DND-41 (cell line): ENCODE measurements around the gene WTIP.
"Not testable (repeated sequence)": the region's sequence is repeated elsewhere in the genome, so short reads cannot be mapped to it uniquely, and the experiment has no call there.

Source experiments
- ATAC-seq: fragments of 200-7000 bp; cut with Tn5 transposase; 3 replicates; pipeline ENCODE4 v1.9.1; 2021; ENCODE audit warnings: low read depth; ENCODE audit not compliant: insufficient read depth
- DNase-seq: peaks from one replicate; pipeline ENCODE4 v3.0.0-alpha.2; 2020
- H2AFZ ChIP-seq: 2 replicates; pipeline ENCODE4 v1.6.0; 2012; ENCODE audit warnings: low read depth, low read length
- H3K27ac ChIP-seq: 2 replicates; pipeline ENCODE4 v1.5.1; 2012; ENCODE audit warnings: low read length, inconsistent platforms
- H3K27me3 ChIP-seq: fragments of 200-600 bp; sonication (generic); 2 replicates; pipeline ENCODE4 v1.6.0; 2012; ENCODE audit warnings: low read length, mild to moderate bottlenecking, inconsistent platforms; ENCODE audit not compliant: insufficient read depth, poor library complexity
- H3K36me3 ChIP-seq: 2 replicates; pipeline ENCODE4 v1.5.1; 2012; ENCODE audit warnings: low read length, inconsistent platforms; ENCODE audit not compliant: insufficient read depth
- H3K4me1 ChIP-seq: 2 replicates; pipeline ENCODE4 v1.5.1; 2012; ENCODE audit warnings: mild to moderate bottlenecking, low read length; ENCODE audit not compliant: insufficient read depth
- H3K4me2 ChIP-seq: 2 replicates; pipeline ENCODE4 v1.6.0; 2012; ENCODE audit warnings: mild to moderate bottlenecking, moderate library complexity, low read length, inconsistent platforms; ENCODE audit not compliant: insufficient read depth
- H3K4me3 ChIP-seq, 2 experiments: fragments of 200-600 bp in 1 of 2; shearing (Covaris generic) in 1 of 2; 2 replicates each; pipeline ENCODE4 v1.5.1; 2012 to 2016; ENCODE audit warnings: inconsistent platforms in 2 of 2, low read length in 2 of 2, mild to moderate bottlenecking in 2 of 2, low read depth in 1 of 2, moderate library complexity in 1 of 2
- H3K79me2 ChIP-seq: 2 replicates; pipeline ENCODE4 v1.6.0; 2012; ENCODE audit warnings: low read length, inconsistent platforms; ENCODE audit not compliant: insufficient read depth
- H3K9ac ChIP-seq: 2 replicates; pipeline ENCODE4 v1.6.0; 2012; ENCODE audit warnings: low read depth, mild to moderate bottlenecking, inconsistent platforms, low read length, moderate library complexity
- H3K9me3 ChIP-seq: 2 replicates; pipeline ENCODE4 v1.5.1; 2012; ENCODE audit warnings: low read length, moderate library complexity, mild to moderate bottlenecking, inconsistent platforms; ENCODE audit not compliant: insufficient read depth, severe bottlenecking
- H4K20me1 ChIP-seq: 2 replicates; pipeline ENCODE4 v1.6.0; 2012; ENCODE audit warnings: low read length; ENCODE audit not compliant: insufficient read depth
- EZH2 ChIP-seq: IDR thresholded peaks from 3 replicates; pipeline ENCODE4 v1.6.1; 2012; ENCODE audit warnings: borderline replicate concordance, low read depth, mild to moderate bottlenecking, moderate library complexity, low read length, inconsistent platforms; ENCODE audit not compliant: severe bottlenecking
- TF ChIP-seq, protein P1 (sequence below): IDR thresholded peaks from 2 replicates; pipeline ENCODE4 v1.5.1; 2012; ENCODE audit warnings: borderline replicate concordance, low read length, moderate library complexity, mild to moderate bottlenecking; ENCODE audit not compliant: poor library complexity, severe bottlenecking; ENCODE audit errors: extremely low read depth

The WTIP gene

DNA sequence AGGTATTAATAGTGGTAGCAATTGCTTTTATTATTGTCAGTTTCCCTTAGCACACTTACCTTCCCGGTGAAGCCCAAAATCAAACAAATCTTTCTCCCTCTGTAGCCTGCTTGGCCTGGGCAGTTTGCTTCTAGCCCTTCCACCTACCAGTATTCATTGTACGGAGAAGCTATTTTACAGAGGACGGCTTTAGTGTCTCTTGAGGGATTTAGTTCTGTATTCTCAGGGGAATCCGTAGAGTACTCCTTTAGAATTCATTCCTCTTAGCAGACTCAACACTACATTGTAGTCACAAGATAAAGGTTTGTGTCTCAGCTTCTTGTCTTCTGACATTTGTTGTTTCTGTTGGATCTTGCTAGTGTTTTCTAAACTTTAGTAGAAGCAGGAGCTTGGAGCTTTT is 24.1 kb upstream of the WTIP start:
- TF ChIP-seq, protein P1, sequence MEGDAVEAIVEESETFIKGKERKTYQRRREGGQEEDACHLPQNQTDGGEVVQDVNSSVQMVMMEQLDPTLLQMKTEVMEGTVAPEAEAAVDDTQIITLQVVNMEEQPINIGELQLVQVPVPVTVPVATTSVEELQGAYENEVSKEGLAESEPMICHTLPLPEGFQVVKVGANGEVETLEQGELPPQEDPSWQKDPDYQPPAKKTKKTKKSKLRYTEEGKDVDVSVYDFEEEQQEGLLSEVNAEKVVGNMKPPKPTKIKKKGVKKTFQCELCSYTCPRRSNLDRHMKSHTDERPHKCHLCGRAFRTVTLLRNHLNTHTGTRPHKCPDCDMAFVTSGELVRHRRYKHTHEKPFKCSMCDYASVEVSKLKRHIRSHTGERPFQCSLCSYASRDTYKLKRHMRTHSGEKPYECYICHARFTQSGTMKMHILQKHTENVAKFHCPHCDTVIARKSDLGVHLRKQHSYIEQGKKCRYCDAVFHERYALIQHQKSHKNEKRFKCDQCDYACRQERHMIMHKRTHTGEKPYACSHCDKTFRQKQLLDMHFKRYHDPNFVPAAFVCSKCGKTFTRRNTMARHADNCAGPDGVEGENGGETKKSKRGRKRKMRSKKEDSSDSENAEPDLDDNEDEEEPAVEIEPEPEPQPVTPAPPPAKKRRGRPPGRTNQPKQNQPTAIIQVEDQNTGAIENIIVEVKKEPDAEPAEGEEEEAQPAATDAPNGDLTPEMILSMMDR, result no peak
- no peak for TF ChIP-seq EZH2
- Histone ChIP-seq H3K4me1 (no peaks in the 10 kb centered on the region), H3K4me3 (no peak overlapping the region), H3K36me3 (peaks cover 93% of the 10 kb centered on the region), H3K27ac (no peak overlapping the region), H4K20me1 (peaks cover 55% of the 10 kb centered on the region), H3K79me2 (peaks cover 78% of the 10 kb centered on the region), H2AFZ (no peak overlapping the region), H3K9me3 (no peaks in the 10 kb centered on the region), H3K27me3 (no peaks in the 10 kb centered on the region), H3K4me2 (no peak overlapping the region), H3K9ac (no peak overlapping the region)
- DNase-seq (no peak), ATAC-seq (no peak)

DNA sequence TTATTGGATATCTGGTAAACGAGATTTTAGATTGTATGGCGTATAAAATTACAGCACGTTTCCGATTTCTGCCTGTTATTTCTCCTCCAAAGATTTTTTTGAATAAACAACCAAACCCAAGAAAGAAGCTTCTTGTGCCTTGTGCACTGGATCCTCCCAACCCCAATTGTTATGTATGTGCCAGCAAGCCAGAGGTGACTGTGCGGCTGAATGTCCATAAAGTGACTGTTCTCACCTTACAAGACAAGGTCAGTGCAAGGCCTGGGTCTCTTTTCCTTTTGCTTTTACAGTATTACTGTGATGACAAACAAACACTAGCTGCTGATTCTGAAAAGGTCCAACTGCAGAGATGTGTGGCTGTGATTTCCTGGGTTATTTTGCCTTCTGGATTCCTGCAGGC is 22.9 kb upstream of the WTIP start:
- no peak for DNase-seq
- H3K36me3 ChIP-seq, result peaks cover 93% of the 10 kb centered on the region
- H3K4me2 ChIP-seq, result no peak overlapping the region
- no peaks in the 10 kb centered on the region for H3K4me1 ChIP-seq
- no peak overlapping the region for H3K27ac ChIP-seq
- peaks cover 54% of the 10 kb centered on the region for H4K20me1 ChIP-seq
- H3K9me3 ChIP-seq, result no peaks in the 10 kb centered on the region
- H3K27me3 ChIP-seq, result no peaks in the 10 kb centered on the region
- no peak for ATAC-seq
- H2AFZ ChIP-seq, result no peak overlapping the region
- no peak overlapping the region for H3K4me3 ChIP-seq
- no peak overlapping the region for H3K9ac ChIP-seq
- H3K79me2 ChIP-seq, result peaks cover 69% of the 10 kb centered on the region
- TF ChIP-seq, protein P1, result no peak
- no peak for TF ChIP-seq EZH2

DNA sequence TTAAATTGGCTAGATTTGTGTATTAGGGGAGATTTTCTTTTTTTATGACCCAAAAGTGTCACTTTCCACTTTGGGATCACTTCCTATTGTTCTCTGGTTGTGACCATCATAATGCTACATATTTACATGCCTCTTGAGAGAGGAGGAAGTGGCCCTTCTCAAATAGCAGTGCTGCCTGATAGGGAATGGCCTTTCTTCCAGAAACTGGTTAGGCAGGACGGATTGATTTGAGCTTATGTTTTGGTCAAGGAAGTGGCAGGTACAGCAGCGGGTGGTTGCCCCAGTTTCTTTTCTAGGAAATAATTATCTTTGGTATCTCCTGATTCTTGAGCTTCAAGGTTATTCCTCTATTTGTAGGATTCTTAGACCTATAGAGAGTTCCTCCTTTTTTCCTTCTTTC is 21.9 kb upstream of the WTIP start:
- H3K27me3 ChIP-seq, result no peaks in the 10 kb centered on the region
- no peak overlapping the region for H3K9ac ChIP-seq
- no peaks in the 10 kb centered on the region for H3K4me1 ChIP-seq
- ATAC-seq (no peak), DNase-seq (no peak)
- no peaks in the 10 kb centered on the region for H3K9me3 ChIP-seq
- H3K4me2 ChIP-seq, result no peak overlapping the region; the same call in 1 of the 2 replicates
- H2AFZ ChIP-seq, result no peak overlapping the region
- no peak overlapping the region for H3K4me3 ChIP-seq
- peaks cover 50% of the 10 kb centered on the region for H4K20me1 ChIP-seq
- TF ChIP-seq, protein P1, result no peak
- no peak for TF ChIP-seq EZH2
- peaks cover 93% of the 10 kb centered on the region for H3K36me3 ChIP-seq
- peaks cover 64% of the 10 kb centered on the region for H3K79me2 ChIP-seq
- no peak overlapping the region for H3K27ac ChIP-seq

DNA sequence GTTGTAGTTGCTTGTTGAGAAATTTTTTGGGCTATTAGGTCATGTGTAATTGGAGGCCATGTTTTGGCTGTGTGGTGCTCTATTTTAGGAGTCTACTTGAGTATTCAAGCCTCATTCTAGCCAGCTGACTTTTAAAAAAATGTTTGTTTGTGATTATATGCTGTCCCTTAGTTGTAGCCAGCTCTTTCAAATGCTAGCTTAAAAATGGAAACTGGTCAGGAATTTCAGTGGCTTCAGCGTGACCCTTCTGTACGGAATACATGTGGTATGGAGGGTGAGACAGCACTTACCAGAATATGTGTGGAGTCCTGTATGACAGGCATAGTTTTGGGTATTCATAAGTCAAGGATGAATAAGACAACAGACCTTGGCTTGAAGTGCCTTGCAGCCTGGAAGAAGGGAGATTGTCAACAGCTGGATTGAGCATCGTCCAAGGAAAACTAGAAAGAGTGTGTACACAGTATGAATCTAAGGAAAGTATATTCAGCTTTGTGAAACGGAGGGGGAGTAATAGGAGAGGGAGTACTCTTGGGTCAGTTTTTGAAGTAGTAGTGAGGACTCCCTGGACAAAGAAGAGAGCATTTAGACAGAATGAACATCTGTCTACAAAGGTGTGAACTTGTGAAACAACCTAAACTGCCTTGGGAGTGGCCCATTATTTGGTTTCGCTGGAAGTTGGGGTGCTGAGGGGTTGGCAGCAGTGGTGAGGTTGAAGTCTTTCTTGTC is 20.0 kb upstream of the WTIP start:
- H3K4me1 ChIP-seq, result no peaks in the 10 kb centered on the region
- DNase-seq (no peak), ATAC-seq (no peak)
- H2AFZ ChIP-seq, result no peak overlapping the region
- peaks cover 51% of the 10 kb centered on the region for H3K79me2 ChIP-seq
- H3K36me3 ChIP-seq, result peaks cover 97% of the 10 kb centered on the region
- no peak overlapping the region for H3K27ac ChIP-seq
- peaks cover 51% of the 10 kb centered on the region for H4K20me1 ChIP-seq
- no peak overlapping the region for H3K4me2 ChIP-seq
- no peaks in the 10 kb centered on the region for H3K9me3 ChIP-seq
- H3K4me3 ChIP-seq, result no peak overlapping the region
- H3K9ac ChIP-seq, result no peak overlapping the region
- H3K27me3 ChIP-seq, result no peaks in the 10 kb centered on the region
- no peak for TF ChIP-seq EZH2
- TF ChIP-seq, protein P1, result no peak

DNA sequence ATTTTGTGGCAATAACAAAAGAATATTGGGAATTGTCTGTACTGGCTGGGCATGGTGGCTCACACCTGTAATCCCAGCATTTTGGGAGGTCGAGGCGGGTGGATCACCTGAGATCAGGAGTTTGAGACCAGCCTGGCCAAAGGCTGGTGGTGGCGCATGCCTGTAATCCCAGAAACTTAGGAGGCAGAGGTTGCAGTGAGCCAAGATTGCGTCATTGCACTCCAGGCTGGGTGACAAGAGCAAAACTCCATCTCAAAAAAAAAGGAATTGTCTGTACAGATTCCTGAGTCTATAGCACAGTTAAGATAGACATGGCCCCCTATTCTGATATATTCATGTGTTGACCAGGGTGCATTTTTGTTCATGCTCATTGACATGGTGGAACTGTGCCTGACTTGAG is 16.8 kb upstream of the WTIP start:
- not testable (repeated sequence) for ATAC-seq, H2AFZ ChIP-seq, H3K4me3 ChIP-seq, H3K27ac ChIP-seq, DNase-seq, H3K4me2 ChIP-seq, H3K27me3 ChIP-seq, H3K9ac ChIP-seq, H3K4me1 ChIP-seq, H3K9me3 ChIP-seq
- H3K36me3 ChIP-seq, result peaks cover 100% of the 10 kb centered on the region
- peaks cover 28% of the 10 kb centered on the region for H3K79me2 ChIP-seq
- H4K20me1 ChIP-seq, result peaks cover 35% of the 10 kb centered on the region
